ENCODE measurements around the gene SNW1. TPM values are rescaled to one million over a fixed set of nuclear protein-coding genes. Genes with fewer than 3 reads are reported as not detected.
"Not testable (repeated sequence)": the region's sequence is repeated elsewhere in the genome, so short reads cannot be mapped to it uniquely, and the experiment has no call there.

The SNW1 gene
- total RNA-seq, 1 donor from 2014 or later: 71.2 TPM

DNA sequence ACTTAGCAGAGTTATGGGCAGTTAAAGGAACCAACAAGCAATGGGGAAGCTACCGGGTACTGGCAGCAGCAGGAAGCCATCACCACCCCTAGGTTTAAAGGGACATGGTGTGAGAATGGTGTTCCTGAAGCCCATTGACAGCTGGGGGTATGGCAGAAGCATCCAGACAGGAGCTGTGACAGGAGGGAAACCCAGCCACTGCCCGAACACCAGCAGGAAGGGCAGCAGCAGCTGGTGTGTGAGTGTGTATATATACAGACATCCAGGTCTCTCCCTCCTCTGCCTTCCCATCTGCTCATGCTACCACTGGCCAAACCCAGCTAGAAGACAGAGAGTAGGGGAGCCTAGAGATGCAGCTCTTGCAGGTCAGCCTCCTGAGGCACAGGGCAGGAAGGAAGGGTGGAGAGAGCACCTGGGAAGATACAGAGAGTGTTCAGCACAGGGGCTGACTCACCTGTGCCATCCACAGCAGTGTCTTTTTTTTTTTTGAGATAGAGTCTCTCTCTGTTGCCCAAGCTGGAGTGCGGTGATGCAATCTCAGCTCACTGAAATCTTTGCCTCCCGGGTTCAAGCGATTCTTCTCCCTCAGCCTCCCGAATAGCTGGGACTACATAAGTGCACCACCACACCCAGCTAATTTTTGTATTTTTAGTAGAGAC is 29.7 kb upstream of the SNW1 start:
- no peak overlapping the region for H3K27ac Mint-ChIP-seq (ENCODE audit: unreplicated experiment)
- DNase-seq (ENCODE audit: low spot score): no peak
- H3K36me3 Mint-ChIP-seq (ENCODE audit: low read depth, unreplicated experiment): no peaks in the 10 kb centered on the region
- H3K27me3 Mint-ChIP-seq (ENCODE audit: unreplicated experiment): no peaks in the 10 kb centered on the region
- TF ChIP-seq, protein P1, sequence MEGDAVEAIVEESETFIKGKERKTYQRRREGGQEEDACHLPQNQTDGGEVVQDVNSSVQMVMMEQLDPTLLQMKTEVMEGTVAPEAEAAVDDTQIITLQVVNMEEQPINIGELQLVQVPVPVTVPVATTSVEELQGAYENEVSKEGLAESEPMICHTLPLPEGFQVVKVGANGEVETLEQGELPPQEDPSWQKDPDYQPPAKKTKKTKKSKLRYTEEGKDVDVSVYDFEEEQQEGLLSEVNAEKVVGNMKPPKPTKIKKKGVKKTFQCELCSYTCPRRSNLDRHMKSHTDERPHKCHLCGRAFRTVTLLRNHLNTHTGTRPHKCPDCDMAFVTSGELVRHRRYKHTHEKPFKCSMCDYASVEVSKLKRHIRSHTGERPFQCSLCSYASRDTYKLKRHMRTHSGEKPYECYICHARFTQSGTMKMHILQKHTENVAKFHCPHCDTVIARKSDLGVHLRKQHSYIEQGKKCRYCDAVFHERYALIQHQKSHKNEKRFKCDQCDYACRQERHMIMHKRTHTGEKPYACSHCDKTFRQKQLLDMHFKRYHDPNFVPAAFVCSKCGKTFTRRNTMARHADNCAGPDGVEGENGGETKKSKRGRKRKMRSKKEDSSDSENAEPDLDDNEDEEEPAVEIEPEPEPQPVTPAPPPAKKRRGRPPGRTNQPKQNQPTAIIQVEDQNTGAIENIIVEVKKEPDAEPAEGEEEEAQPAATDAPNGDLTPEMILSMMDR (IDR thresholded peaks at IDR 0.05; ENCODE audit: unreplicated experiment): no peak
- H3K4me1 Mint-ChIP-seq (ENCODE audit: unreplicated experiment): no peaks in the 10 kb centered on the region
- H3K4me3 Mint-ChIP-seq (ENCODE audit: unreplicated experiment): no peak overlapping the region
- H3K9me3 Mint-ChIP-seq (ENCODE audit: unreplicated experiment): no peaks in the 10 kb centered on the region

DNA sequence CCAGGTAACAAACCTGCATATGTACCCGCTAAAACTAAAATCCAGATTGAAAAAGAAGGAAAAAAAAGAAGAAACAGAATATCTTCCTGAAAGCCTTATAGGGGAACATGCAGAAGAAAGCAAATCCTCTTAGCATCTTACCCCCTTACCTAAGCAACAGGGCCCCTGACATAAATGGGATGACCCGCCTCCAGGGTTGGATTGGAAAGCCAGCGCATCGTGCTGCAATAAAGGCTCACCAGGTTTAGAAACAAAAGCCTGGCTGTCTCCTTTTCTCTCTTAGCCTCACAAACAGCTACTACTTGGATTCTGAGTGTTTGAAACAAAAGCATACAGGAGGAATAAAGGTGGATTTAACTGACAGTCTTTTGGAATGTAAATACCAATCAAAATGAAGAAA is 25.2 kb upstream of the SNW1 start:
- H3K27me3 Mint-ChIP-seq (ENCODE audit: unreplicated experiment): no peaks in the 10 kb centered on the region
- H3K27ac Mint-ChIP-seq (ENCODE audit: unreplicated experiment): no peak overlapping the region
- no peaks in the 10 kb centered on the region for H3K9me3 Mint-ChIP-seq (ENCODE audit: unreplicated experiment)
- TF ChIP-seq, protein P1 (IDR thresholded peaks at IDR 0.05; ENCODE audit: unreplicated experiment): no peak
- H3K4me1 Mint-ChIP-seq (ENCODE audit: unreplicated experiment): no peaks in the 10 kb centered on the region
- DNase-seq (ENCODE audit: low spot score): no peak
- H3K36me3 Mint-ChIP-seq (ENCODE audit: low read depth, unreplicated experiment): no peaks in the 10 kb centered on the region
- no peak overlapping the region for H3K4me3 Mint-ChIP-seq (ENCODE audit: unreplicated experiment)

DNA sequence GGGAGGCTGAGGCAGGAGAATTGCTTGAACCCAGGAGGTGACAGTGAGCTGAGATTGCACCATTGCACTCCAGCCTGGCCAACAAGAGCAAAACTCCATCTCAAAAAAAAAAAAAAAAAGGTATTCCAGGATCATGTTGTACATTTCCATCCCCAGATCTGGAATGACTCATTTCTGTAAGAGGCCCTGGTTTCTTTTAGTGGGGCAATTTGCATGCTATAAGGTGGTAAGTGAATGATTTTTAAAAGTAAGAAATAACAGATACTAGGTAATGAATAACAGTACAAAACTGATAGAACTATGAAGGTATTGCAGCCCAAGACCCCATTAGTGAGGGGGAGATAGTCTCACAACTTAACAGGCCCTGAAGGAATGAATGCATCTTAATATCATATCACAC is 21.2 kb upstream of the SNW1 start:
- DNase-seq (ENCODE audit: low spot score): no peak
- TF ChIP-seq, protein P1 (IDR thresholded peaks at IDR 0.05; ENCODE audit: unreplicated experiment): no peak
- H3K27me3 Mint-ChIP-seq (ENCODE audit: unreplicated experiment): no peaks in the 10 kb centered on the region
- no peaks in the 10 kb centered on the region for H3K9me3 Mint-ChIP-seq (ENCODE audit: unreplicated experiment)
- no peaks in the 10 kb centered on the region for H3K36me3 Mint-ChIP-seq (ENCODE audit: low read depth, unreplicated experiment)
- no peak overlapping the region for H3K27ac Mint-ChIP-seq (ENCODE audit: unreplicated experiment)
- no peaks in the 10 kb centered on the region for H3K4me1 Mint-ChIP-seq (ENCODE audit: unreplicated experiment)
- H3K4me3 Mint-ChIP-seq (ENCODE audit: unreplicated experiment): no peak overlapping the region

DNA sequence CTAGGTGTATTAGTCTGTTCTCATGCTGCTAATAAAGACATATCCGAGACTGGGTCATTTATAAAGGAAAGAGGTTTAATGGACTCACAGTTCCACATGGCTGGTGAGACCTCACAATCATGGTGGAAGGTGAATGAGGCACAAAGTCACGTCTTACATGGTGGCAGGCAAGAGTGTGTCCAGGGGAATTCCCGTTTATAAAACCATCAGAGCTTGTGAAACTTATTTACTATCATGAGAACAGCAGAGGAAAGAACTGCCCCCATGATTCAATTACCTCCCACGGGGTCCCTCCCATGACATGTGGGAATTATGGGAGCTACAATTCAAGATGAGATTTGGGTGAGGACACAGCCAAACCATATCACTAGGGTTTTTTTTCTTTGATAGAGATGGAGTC is 13.0 kb upstream of the SNW1 start:
- not testable (repeated sequence) for DNase-seq (ENCODE audit: low spot score); H3K4me1 Mint-ChIP-seq (ENCODE audit: unreplicated experiment); H3K9me3 Mint-ChIP-seq (ENCODE audit: unreplicated experiment); H3K4me3 Mint-ChIP-seq (ENCODE audit: unreplicated experiment); H3K27me3 Mint-ChIP-seq (ENCODE audit: unreplicated experiment); H3K27ac Mint-ChIP-seq (ENCODE audit: unreplicated experiment); H3K36me3 Mint-ChIP-seq (ENCODE audit: low read depth, unreplicated experiment)

DNA sequence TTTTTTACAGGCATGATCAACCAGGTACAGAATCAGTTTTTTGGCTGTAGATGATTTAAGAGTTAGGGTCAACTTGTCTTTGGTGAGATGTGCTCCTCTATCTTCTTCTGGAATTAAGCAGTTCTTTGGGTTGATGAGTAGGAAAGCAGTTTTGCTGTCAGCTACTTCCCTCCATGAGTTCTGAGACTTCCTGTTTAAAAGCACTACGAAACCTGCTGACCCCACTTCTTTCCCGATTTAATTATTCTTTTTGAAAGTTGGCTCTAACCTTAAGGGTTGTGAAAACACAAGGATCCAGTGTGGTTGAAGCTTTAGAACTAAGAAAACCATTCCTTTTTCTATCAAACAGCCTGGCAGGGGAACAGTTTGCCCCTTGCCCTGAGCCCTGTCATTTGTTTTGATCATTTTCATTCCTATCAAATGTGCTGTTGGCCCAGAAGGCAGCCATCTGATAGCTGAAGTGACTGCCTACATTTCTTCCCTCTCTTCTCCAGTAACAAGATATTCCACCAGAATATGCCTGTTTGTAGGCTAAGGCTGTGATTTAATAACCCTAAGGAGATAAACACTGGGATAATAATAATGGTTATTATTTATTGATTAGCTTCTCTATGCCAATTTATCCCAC is 7.6 kb upstream of the SNW1 start:
- not testable (repeated sequence) for DNase-seq (ENCODE audit: low spot score); H3K36me3 Mint-ChIP-seq (ENCODE audit: low read depth, unreplicated experiment); H3K9me3 Mint-ChIP-seq (ENCODE audit: unreplicated experiment); H3K4me1 Mint-ChIP-seq (ENCODE audit: unreplicated experiment); H3K27ac Mint-ChIP-seq (ENCODE audit: unreplicated experiment); H3K27me3 Mint-ChIP-seq (ENCODE audit: unreplicated experiment); H3K4me3 Mint-ChIP-seq (ENCODE audit: unreplicated experiment)

DNA sequence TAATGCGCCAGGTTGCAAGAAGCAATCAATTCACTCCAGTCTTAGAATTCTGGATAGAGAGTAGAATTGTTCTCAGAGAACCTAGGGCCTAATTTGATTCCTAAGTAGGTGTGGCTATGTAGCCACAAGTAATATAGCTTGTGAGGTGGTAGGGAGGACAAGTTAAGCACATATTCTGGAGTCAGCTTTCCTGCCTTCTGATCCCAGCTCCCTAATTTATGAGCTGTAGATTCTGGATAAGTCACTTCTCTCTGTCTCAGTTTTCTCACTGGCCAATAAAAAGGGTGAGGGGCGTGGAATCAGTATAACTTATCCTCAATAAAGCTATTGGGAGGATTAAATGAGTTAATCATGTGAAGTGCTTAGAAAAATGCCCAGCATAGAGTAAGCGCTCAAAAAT is 3.0 kb upstream of the SNW1 start:
- Mint-ChIP-seq H3K4me3 (ENCODE audit: unreplicated experiment) (no peak overlapping the region), H3K27ac (ENCODE audit: unreplicated experiment) (no peak overlapping the region), H3K36me3 (ENCODE audit: low read depth, unreplicated experiment) (peaks cover 6% of the 10 kb centered on the region), H3K4me1 (ENCODE audit: unreplicated experiment) (peaks cover 6% of the 10 kb centered on the region), H3K27me3 (ENCODE audit: unreplicated experiment) (peaks cover 7% of the 10 kb centered on the region), H3K9me3 (ENCODE audit: unreplicated experiment) (no peaks in the 10 kb centered on the region)
- DNase-seq (ENCODE audit: low spot score): no peak
- TF ChIP-seq, protein P1 (IDR thresholded peaks at IDR 0.05; ENCODE audit: unreplicated experiment): no peak

All from endothelial cell (in vitro differentiated cells).